Gastrocnemius medialis (tissue), 4 donors: ENCODE measurements around the gene VAV2. TPM values are rescaled to one million over a fixed set of nuclear protein-coding genes. Genes with fewer than 3 reads are reported as not detected.

Experiments used
- ATAC-seq, 2 donors: fragments of 150-250 bp; one replicate each; pipeline ENCODE4 v1.9.1; 2016
- DNase-seq, 2 donors: peaks; one replicate each; pipeline ENCODE4 v3.0.0-alpha.2; 2019
- H3K27ac ChIP-seq, 4 donors: fragments of 200-600 bp; sonication (generic); 1 replicate in 1 of 4; 2 replicates in 3 of 4; pipeline ENCODE4 v1.5.1; 2016 to 2018; ENCODE audit warnings: mild to moderate bottlenecking in 2 of 4, moderate library complexity in 1 of 4
- H3K27me3 ChIP-seq, 3 donors: fragments of 200-600 bp; sonication (generic) in 2 of 3; 1 replicate in 1 of 3; 2 replicates in 2 of 3; pipeline versions ENCODE4 v1.5.1 to v1.6.0; 2016 to 2019; ENCODE audit warnings: mild to moderate bottlenecking in 1 of 3, moderate library complexity in 1 of 3
- H3K36me3 ChIP-seq, 2 donors: fragments of 200-600 bp; sonication (generic) in 1 of 2; one replicate each; pipeline ENCODE4 v1.5.1; 2017 to 2018
- H3K4me1 ChIP-seq, 2 donors: fragments of 200-600 bp; sonication (generic) in 1 of 2; one replicate each; pipeline ENCODE4 v1.5.1; 2016 to 2017; ENCODE audit warnings: mild to moderate bottlenecking in 2 of 2
- H3K4me3 ChIP-seq, 4 donors: fragments of 200-600 bp; sonication (generic) in 3 of 4; 1 replicate in 1 of 4; 2 replicates in 3 of 4; pipeline ENCODE4 v1.5.1; 2016 to 2019; ENCODE audit warnings: mild to moderate bottlenecking in 2 of 4
- H3K9me3 ChIP-seq, 3 donors: fragments of 200-600 bp; sonication (generic) in 2 of 3; 1 replicate in 1 of 3; 2 replicates in 2 of 3; pipeline ENCODE4 v1.5.1; 2016 to 2019
- POLR2A ChIP-seq, 2 donors: fragments of 450-650 bp; IDR thresholded peaks; one replicate each; pipeline ENCODE4 v1.6.1; 2017; ENCODE audit warnings: antibody characterized with exemption in 2 of 2, mild to moderate bottlenecking in 2 of 2, moderate library complexity in 2 of 2
- in situ Hi-C, 4 donors: fragments of 200-750 bp; cut with MboI; loops; one replicate each; pipeline versions ENCODE4 v1.15.0 to v1.8.0; 2017; ENCODE audit warnings: low sequenced_read_pairs in 4 of 4
- intact Hi-C: fragments of 100-400 bp; cut with DNase I; formaldehyde crosslinking; loops from one replicate; pipeline ENCODE4 v1.15.1; 2023; ENCODE audit warnings: low total_unique reads
- total RNA-seq, 4 donors: library from RNA; depleted of rRNA; stranded (reverse); fragments of >200 nt; gene quantifications; one replicate each; pipeline versions ENCODE4 v1.1.0 to v1.2.3, GENCODE V29; 2016
- TF ChIP-seq, protein P1 (sequence below), 5 experiments: fragments of 450-650 bp in 3 of 5; fragments of 200-600 bp in 2 of 5; sonication (generic) in 2 of 5; IDR thresholded peaks in 4 of 5; conservative IDR thresholded peaks in 1 of 5; 1 replicate in 4 of 5; 2 replicates in 1 of 5; pipeline ENCODE4 v1.5.1; 2016 to 2019; ENCODE audit warnings: antibody characterized with exemption in 5 of 5, mild to moderate bottlenecking in 3 of 5, moderate library complexity in 3 of 5

Gene VAV2
- total RNA-seq, 4 donors from 2014 or later: 0.51 to 1.2 (median 0.97) TPM

DNA sequence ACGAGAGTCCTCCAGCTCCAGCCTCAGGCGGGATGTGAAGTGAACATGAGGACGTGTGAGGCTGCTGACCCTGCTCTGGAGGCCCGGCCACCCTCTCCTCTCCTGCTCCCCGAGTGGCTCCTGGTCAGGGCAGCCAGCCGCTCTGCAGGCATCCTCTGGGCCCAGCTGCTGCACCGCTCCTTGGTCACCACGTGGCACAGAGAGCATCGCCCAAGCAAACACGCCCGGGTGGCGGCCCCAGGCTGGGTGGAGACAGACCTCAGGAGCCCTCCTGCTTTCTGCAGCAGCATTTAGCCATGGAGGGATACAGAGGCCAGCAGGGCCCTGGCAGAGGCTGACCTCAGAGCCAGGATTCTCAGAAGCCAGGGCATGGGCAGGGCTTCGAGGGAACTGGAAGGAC, 184.3 kb downstream of the VAV2 start:
- intact Hi-C loops (no loop called here), in situ Hi-C loops (no loop called here)
- H3K9me3 ChIP-seq: no peaks in the 10 kb centered on the region
- no peak for DNase-seq
- ATAC-seq: no peak
- no peak overlapping the region for H3K4me3 ChIP-seq
- no peak for TF ChIP-seq POLR2A (IDR thresholded peaks at IDR 0.05)
- TF ChIP-seq, protein P1, sequence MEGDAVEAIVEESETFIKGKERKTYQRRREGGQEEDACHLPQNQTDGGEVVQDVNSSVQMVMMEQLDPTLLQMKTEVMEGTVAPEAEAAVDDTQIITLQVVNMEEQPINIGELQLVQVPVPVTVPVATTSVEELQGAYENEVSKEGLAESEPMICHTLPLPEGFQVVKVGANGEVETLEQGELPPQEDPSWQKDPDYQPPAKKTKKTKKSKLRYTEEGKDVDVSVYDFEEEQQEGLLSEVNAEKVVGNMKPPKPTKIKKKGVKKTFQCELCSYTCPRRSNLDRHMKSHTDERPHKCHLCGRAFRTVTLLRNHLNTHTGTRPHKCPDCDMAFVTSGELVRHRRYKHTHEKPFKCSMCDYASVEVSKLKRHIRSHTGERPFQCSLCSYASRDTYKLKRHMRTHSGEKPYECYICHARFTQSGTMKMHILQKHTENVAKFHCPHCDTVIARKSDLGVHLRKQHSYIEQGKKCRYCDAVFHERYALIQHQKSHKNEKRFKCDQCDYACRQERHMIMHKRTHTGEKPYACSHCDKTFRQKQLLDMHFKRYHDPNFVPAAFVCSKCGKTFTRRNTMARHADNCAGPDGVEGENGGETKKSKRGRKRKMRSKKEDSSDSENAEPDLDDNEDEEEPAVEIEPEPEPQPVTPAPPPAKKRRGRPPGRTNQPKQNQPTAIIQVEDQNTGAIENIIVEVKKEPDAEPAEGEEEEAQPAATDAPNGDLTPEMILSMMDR (IDR thresholded peaks at IDR 0.05 in 4 of 5, conservative IDR thresholded peaks at IDR 0.05 in 1 of 5): no peak
- H3K27me3 ChIP-seq: no peaks in the 10 kb centered on the region
- H3K27ac ChIP-seq: no peak overlapping the region
- no peaks in the 10 kb centered on the region for H3K4me1 ChIP-seq
- H3K36me3 ChIP-seq: no peaks in the 10 kb centered on the region

DNA sequence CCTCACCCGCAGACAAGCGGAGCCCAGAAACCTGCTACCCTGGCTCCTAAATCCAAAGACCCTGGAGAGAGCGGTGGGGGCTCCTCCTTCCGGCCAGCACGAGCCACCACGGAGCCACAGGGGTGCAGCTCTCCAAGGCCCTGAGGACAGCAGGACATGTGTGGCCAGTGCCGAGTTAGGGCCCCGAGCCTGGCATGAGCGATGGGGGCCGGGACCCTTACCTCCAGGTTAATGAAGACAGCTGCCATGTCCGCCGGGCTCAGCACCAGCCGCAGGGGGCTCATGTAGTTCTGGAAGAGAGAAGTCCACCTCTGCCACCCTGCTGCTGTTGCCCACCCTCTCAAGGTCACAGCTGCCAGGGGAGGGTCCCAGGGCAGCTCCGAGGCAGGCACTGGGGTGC, 185.1 kb downstream of the VAV2 start:
- no peaks in the 10 kb centered on the region for H3K36me3 ChIP-seq
- no peaks in the 10 kb centered on the region for H3K9me3 ChIP-seq
- ATAC-seq: no peak
- DNase-seq: no peak
- H3K27me3 ChIP-seq: no peaks in the 10 kb centered on the region
- no peak overlapping the region for H3K4me3 ChIP-seq
- intact Hi-C loops (no loop called here), in situ Hi-C loops (no loop called here)
- no peaks in the 10 kb centered on the region for H3K4me1 ChIP-seq
- TF ChIP-seq POLR2A (IDR thresholded peaks at IDR 0.05): no peak
- TF ChIP-seq, protein P1 (IDR thresholded peaks at IDR 0.05 in 4 of 5, conservative IDR thresholded peaks at IDR 0.05 in 1 of 5): no peak
- H3K27ac ChIP-seq: no peak overlapping the region

DNA sequence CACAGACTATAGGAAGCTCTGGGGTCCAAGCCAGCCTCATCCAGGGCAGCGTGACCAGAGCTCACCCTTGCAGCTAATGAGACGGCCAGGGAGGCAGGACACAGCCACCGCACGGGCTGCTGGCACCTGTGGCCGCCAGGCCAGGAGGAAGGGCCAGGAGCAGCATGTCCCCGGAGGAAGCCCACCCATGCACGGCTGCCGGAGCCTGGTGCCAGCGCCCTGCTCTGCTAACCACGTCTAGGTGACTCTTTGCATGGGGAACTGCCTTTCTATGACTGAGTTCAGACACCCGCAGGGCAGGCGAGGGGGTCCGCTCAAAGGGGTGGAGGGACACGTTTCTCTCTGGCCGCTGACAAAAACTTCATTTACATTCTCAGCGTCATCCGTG, 185.5 kb downstream of the VAV2 start:
- DNase-seq: no peak
- H3K27ac ChIP-seq: no peak overlapping the region
- in situ Hi-C loops (no loop called here), intact Hi-C loops (no loop called here)
- H3K4me3 ChIP-seq: no peak overlapping the region
- no peak for TF ChIP-seq POLR2A (IDR thresholded peaks at IDR 0.05)
- TF ChIP-seq, protein P1 (IDR thresholded peaks at IDR 0.05 in 4 of 5, conservative IDR thresholded peaks at IDR 0.05 in 1 of 5): no peak
- H3K9me3 ChIP-seq: no peaks in the 10 kb centered on the region
- H3K36me3 ChIP-seq: no peaks in the 10 kb centered on the region
- ATAC-seq: no peak
- no peaks in the 10 kb centered on the region for H3K27me3 ChIP-seq
- no peaks in the 10 kb centered on the region for H3K4me1 ChIP-seq

DNA sequence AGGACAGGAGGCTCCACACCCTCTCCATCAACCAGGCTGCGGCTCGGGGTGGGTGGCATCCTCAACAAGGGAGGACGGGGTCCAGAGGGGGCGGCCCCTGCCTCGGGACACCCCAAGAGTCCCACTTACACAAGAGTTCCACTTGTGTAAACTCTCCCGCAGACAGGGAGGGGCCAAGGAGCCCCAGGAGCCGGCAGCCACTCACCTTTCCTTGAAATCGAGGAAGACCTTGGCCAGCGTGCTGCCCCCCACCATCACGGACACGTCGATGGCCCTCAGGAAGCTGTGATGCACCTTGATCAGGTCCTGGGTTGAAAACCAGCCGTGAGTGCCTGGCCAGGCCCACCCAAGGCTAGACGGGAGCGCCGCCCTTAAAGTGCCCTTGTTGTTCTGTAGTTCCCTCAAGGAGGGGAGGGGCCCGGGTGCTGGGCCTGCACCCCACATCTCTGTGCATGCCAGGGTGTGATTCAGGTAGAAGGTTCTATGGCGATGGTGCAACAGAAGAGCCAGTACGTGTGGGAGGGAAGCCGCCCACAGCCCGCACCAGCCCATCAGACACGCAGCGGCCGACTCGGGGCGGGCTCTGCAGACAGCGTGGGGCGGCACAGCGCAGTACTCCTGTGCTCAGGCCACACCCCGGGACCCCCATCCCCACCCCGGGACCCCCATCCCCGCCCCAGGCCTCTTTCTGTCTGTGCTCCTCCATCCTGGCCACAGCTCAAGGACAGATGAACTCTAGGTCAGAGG, 186.1 kb downstream of the VAV2 start:
- no peak for ATAC-seq

More for the DNA sequence above, 186.1 kb downstream of the VAV2 start:
- no peaks in the 10 kb centered on the region for H3K9me3 ChIP-seq
- DNase-seq: no peak
- TF ChIP-seq POLR2A (IDR thresholded peaks at IDR 0.05): no peak
- TF ChIP-seq, protein P1 (IDR thresholded peaks at IDR 0.05 in 4 of 5, conservative IDR thresholded peaks at IDR 0.05 in 1 of 5): no peak
- H3K4me3 ChIP-seq: no peak overlapping the region
- H3K27ac ChIP-seq: no peak overlapping the region
- intact Hi-C loops: no loop called here
- H3K4me1 ChIP-seq: no peaks in the 10 kb centered on the region
- H3K36me3 ChIP-seq: no peaks in the 10 kb centered on the region
- no peaks in the 10 kb centered on the region for H3K27me3 ChIP-seq
- in situ Hi-C loops: no loop called here
